OCI-LY3 (cell line): ENCODE measurements around the gene SHLD1.
"Not testable (repeated sequence)": the region's sequence is repeated elsewhere in the genome, so short reads cannot be mapped to it uniquely, and the experiment has no call there.

Source experiments
- H2AFZ ChIP-seq: fragments of 200-600, 300-600 bp; shearing (Covaris generic); 2 replicates; pipeline ENCODE4 v1.6.0; 2014; ENCODE audit warnings: antibody characterized with exemption, low read depth, low read length
- H3K27ac ChIP-seq: fragments of 200-600, 300-600 bp; sonication (generic); 2 replicates; pipeline ENCODE4 v1.5.1; 2014; ENCODE audit warnings: mild to moderate bottlenecking, low read length, moderate library complexity, mixed read lengths
- H3K27me3 ChIP-seq: fragments of 200-600, 300-600 bp; sonication (generic); 2 replicates; pipeline ENCODE4 v1.6.1; 2014; ENCODE audit warnings: low read depth, low read length, mixed read lengths
- H3K36me3 ChIP-seq: fragments of 200-600, 300-600 bp; sonication (generic); replicated peaks from 2 replicates; pipeline ENCODE3; 2014; ENCODE audit warnings: low read depth, low read length, mixed read lengths
- H3K4me1 ChIP-seq: fragments of 300-600, 200-600 bp; sonication (generic); 2 replicates; pipeline ENCODE4 v1.6.1; 2014; ENCODE audit warnings: low read length, mixed read lengths
- H3K4me2 ChIP-seq: fragments of 200-600, 300-600 bp; sonication (generic); 2 replicates; pipeline ENCODE4 v1.6.1; 2014; ENCODE audit warnings: low read length, mixed read lengths
- H3K4me3 ChIP-seq: fragments of 300-600, 200-600 bp; sonication (generic); 2 replicates; pipeline ENCODE4 v1.5.1; 2014; ENCODE audit warnings: antibody characterized with exemption, mild to moderate bottlenecking, low read length, moderate library complexity
- H3K79me2 ChIP-seq: fragments of 300-600, 200-600 bp; shearing (Covaris generic); 2 replicates; pipeline ENCODE4 v1.6.1; 2014; ENCODE audit warnings: mild to moderate bottlenecking, low read length, mixed read lengths
- H3K9ac ChIP-seq: fragments of 300-600, 200-600 bp; shearing (Covaris generic); 2 replicates; pipeline ENCODE4 v1.6.0; 2014; ENCODE audit warnings: mild to moderate bottlenecking, low read length, moderate library complexity
- H3K9me3 ChIP-seq: fragments of 200-600, 300-600 bp; shearing (Covaris generic); 2 replicates; pipeline ENCODE4 v1.6.1; 2014; ENCODE audit warnings: low read length, mixed read lengths; ENCODE audit not compliant: insufficient read depth
- H4K20me1 ChIP-seq: fragments of 200-600, 300-600 bp; sonication (generic); 2 replicates; pipeline ENCODE4 v1.6.1; 2016; ENCODE audit warnings: low read length, mixed read lengths; ENCODE audit not compliant: insufficient read depth
- CTCF ChIP-seq: fragments of 200-600, 300-600 bp; sonication (generic); IDR thresholded peaks from 2 replicates; pipeline ENCODE4 v1.5.1; 2014; ENCODE audit warnings: antibody characterized with exemption, low read length, low read depth
- EZH2phosphoT487 ChIP-seq: fragments of 200-600 bp; shearing (Covaris generic); IDR thresholded peaks from 2 replicates; pipeline ENCODE4 v1.6.1; 2018; ENCODE audit warnings: antibody characterized with exemption, mixed run types, low read depth

SHLD1 gene, protein sequence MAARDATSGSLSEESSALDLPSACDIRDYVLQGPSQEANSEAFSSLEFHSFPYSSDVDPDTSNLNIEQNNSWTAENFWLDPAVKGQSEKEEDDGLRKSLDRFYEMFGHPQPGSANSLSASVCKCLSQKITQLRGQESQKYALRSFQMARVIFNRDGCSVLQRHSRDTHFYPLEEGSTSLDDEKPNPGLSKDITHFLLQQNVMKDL

DNA sequence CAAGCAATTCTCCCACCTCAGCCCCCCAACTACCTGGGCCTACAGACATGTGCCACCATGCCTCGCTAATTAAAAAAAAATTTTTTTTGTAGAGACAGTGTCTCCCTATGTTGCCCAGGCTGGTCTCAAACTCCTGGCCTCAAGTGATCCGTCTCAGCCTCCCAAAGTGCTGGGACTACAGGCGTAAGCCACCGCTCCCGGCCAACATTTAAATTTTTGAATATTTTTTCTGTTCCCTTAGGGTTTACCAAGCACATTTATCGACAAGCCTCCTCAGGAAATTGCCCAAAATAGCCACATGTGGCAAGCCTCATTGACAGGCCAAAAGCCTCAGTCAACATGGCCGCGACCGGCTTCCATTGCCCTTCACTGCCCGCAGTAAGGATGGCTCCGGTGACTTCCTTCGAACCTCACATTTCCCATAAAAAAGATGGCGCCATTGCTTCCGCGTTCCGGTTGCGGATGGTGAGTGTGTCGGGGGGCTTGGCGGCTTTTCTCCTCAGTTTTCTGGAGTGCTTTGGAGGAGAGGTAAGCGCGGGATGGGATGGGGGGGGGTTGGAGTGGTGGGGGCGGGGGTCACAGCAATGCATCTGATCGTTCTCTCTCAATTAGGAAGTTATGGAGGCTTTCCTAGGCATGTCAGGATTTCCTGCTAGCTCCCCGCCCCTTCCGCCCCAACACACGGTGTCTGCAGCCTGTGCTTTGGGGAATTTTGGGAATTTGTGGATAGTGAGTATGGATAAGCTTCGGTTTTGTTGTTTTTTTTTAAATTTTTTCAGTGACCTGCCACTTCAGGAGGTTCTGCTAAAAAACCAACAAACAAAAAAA, at the start of gene SHLD1:
TSS of gene SHLD1 (plus strand) at position 450 of the 828 bp plus-strand sequence. CDS start 22,465 bp downstream, outside the sequence.
- peak within 1 kb of the TSS; percentile 89 for H3K9ac ChIP-seq
- peak within 1 kb of the TSS; percentile 86 for H3K4me3 ChIP-seq
- no peaks in the 10 kb centered on the region for H3K9me3 ChIP-seq
- no peaks in the 10 kb centered on the region for H4K20me1 ChIP-seq
- TF ChIP-seq EZH2phosphoT487 (no peak), CTCF (no peak)
- peaks cover 9% of the 10 kb centered on the region for H3K79me2 ChIP-seq
- H3K27ac ChIP-seq: peak within 1 kb of the TSS; percentile 28
- H2AFZ ChIP-seq: peak within 1 kb of the TSS; percentile 97
- H3K36me3 ChIP-seq: no peaks in the 10 kb centered on the region
- peaks cover 3% of the 10 kb centered on the region; the same call in 1 of the 2 replicates for H3K27me3 ChIP-seq
- peaks cover 13% of the 10 kb centered on the region for H3K4me1 ChIP-seq
- H3K4me2 ChIP-seq: peak within 1 kb of the TSS; percentile 95

GRCh38 chr20:5702339-5702738, 47.9 kb upstream of the SHLD1 start:
- not testable (repeated sequence) for H2AFZ ChIP-seq, H3K79me2 ChIP-seq, H3K4me1 ChIP-seq, H3K9ac ChIP-seq, H3K36me3 ChIP-seq, H3K4me2 ChIP-seq, H3K9me3 ChIP-seq, H4K20me1 ChIP-seq, H3K27ac ChIP-seq, H3K4me3 ChIP-seq, H3K27me3 ChIP-seq

GRCh38 chr20:5703681-5704101, 46.5 kb upstream of the SHLD1 start:
- TF ChIP-seq CTCF (no peak), EZH2phosphoT487 (no peak)
- Histone ChIP-seq H3K4me3 (no peak overlapping the region), H3K4me2 (no peak overlapping the region), H3K79me2 (no peaks in the 10 kb centered on the region), H4K20me1 (no peaks in the 10 kb centered on the region), H3K27me3 (peaks cover 10% of the 10 kb centered on the region), H2AFZ (no peak overlapping the region), H3K36me3 (no peaks in the 10 kb centered on the region), H3K4me1 (no peaks in the 10 kb centered on the region), H3K9me3 (no peaks in the 10 kb centered on the region), H3K27ac (no peak overlapping the region), H3K9ac (no peak overlapping the region)

DNA sequence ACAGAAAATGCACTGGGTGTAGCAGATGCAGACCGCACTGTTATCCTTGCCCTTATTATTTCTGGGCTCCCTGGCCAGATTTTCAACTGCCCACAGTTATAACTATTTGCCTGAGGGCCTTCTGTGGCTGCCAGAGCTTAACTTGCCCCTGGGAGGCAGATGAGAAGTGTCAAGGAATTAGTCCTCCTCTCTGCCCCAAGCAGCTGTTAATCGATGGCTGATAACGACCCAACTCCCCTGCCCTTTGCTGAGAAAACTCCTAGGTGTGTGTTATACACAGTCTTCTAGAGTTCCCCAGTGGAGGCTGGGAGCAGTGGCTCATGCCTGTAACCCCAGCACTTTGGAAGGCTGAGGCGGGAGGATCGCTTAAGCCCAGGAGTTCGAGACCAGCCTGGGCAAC, 44.4 kb upstream of the SHLD1 start:
- Histone ChIP-seq H3K4me1 (no peaks in the 10 kb centered on the region), H3K4me3 (no peak overlapping the region), H3K27me3 (peaks cover 10% of the 10 kb centered on the region), H3K9me3 (no peaks in the 10 kb centered on the region), H4K20me1 (no peaks in the 10 kb centered on the region), H3K4me2 (no peak overlapping the region), H3K79me2 (no peaks in the 10 kb centered on the region), H3K9ac (no peak overlapping the region), H3K36me3 (no peaks in the 10 kb centered on the region), H2AFZ (no peak overlapping the region), H3K27ac (no peak overlapping the region)
- TF ChIP-seq EZH2phosphoT487: no peak
- no peak for TF ChIP-seq CTCF
